HepG2 (cell line): ENCODE results near the gene HAT1. TPM values are rescaled to one million over a fixed set of nuclear protein-coding genes. Genes with fewer than 3 reads are reported as not detected.

Experiments
- AKAP8 ChIP-seq: sonication (generic); formaldehyde crosslinking; IDR thresholded peaks from 2 replicates; pipeline ENCODE4 v1.5.1; 2020; ENCODE audit warnings: mild to moderate bottlenecking, missing genetic modification reagents
- ETV6 ChIP-seq: sonication (generic); formaldehyde crosslinking; conservative IDR thresholded peaks from 2 replicates; pipeline ENCODE4 v1.4.0; 2020; ENCODE audit warnings: missing genetic modification reagents
- GABPB1 ChIP-seq: IDR thresholded peaks from 2 replicates; pipeline ENCODE4 v1.6.1; 2016; ENCODE audit warnings: mild to moderate bottlenecking, missing genetic modification reagents, moderate library complexity, missing compliant biosample characterization
- MAZ ChIP-seq, 2 experiments: sonication (generic) in 1 of 2; formaldehyde crosslinking in 1 of 2; IDR thresholded peaks; 2 replicates each; pipeline versions ENCODE4 v1.5.0 to v1.6.1; 2012 to 2020; ENCODE audit warnings: low read depth in 2 of 2, mild to moderate bottlenecking in 2 of 2, borderline replicate concordance in 1 of 2, improper control_type of control experiment in 1 of 2, low read length in 1 of 2, missing genetic modification reagents in 1 of 2, moderate library complexity in 1 of 2
- NONO ChIP-seq, 2 experiments: fragments of 450-650 bp in 1 of 2; sonication (generic) in 1 of 2; formaldehyde crosslinking in 1 of 2; IDR thresholded peaks in 1 of 2; conservative IDR thresholded peaks in 1 of 2; 2 replicates each; pipeline versions ENCODE4 v1.6.1 to v1.8.0; 2017 to 2022; ENCODE audit warnings: mild to moderate bottlenecking in 1 of 2, missing genetic modification reagents in 1 of 2, moderate library complexity in 1 of 2
- PHF8 ChIP-seq: sonication (generic); formaldehyde crosslinking; IDR thresholded peaks from 2 replicates; pipeline ENCODE4 v1.5.0; 2020; ENCODE audit warnings: missing genetic modification reagents
- RCOR2 ChIP-seq: IDR thresholded peaks from 2 replicates; pipeline ENCODE4 v1.6.1; 2016; ENCODE audit warnings: missing biosample characterization, missing genetic modification reagents
- TEAD3 ChIP-seq: optimal IDR thresholded peaks from 2 replicates; pipeline ENCODE3; 2016; ENCODE audit warnings: borderline replicate concordance
- THAP11 ChIP-seq: IDR thresholded peaks from 2 replicates; pipeline ENCODE4 v1.6.1; 2016; ENCODE audit warnings: missing biosample characterization, missing genetic modification reagents
- ZNF17 ChIP-seq: sonication (generic); formaldehyde crosslinking; IDR thresholded peaks from 2 replicates; pipeline ENCODE4 v1.5.0; 2020; ENCODE audit warnings: mild to moderate bottlenecking, missing genetic modification reagents
- ZNF264 ChIP-seq: sonication (generic); formaldehyde crosslinking; IDR thresholded peaks from 2 replicates; pipeline ENCODE4 v1.4.0; 2020; ENCODE audit warnings: missing genetic modification reagents
- ZNF33A ChIP-seq: sonication (generic); formaldehyde crosslinking; IDR thresholded peaks from 2 replicates; pipeline ENCODE4 v1.5.1; 2020; ENCODE audit warnings: missing genetic modification reagents, mild to moderate bottlenecking, moderate library complexity, borderline replicate concordance
- ZNF747 ChIP-seq: sonication (generic); formaldehyde crosslinking; IDR thresholded peaks from 2 replicates; pipeline ENCODE4 v1.8.1; 2023; ENCODE audit warnings: missing genetic modification reagents, mild to moderate bottlenecking, borderline replicate concordance
- polyA plus RNA-seq, 8 experiments: library from polyadenylated mRNA; depleted of rRNA in 3 of 8; stranded (reverse) in 7 of 8; unstranded in 1 of 8; fragments of >200 nt; fragmentation: Illumina TruSeq in 4 of 8; extraction: Trizol in 4 of 8; gene quantifications; 2 replicates each; pipeline versions ENCODE4 v1.2.1 to v1.2.3, GENCODE V29; 2011 to 2016; ENCODE audit warnings: low read depth in 4 of 8, missing spikeins in 1 of 8, mixed read lengths in 1 of 8; ENCODE audit not compliant: insufficient read depth in 1 of 8
- total RNA-seq, 5 experiments: library from RNA; depleted of rRNA; stranded (reverse); fragments of >200 nt; fragmentation: Illumina TruSeq; extraction: Trizol; gene quantifications; 2 replicates each; pipeline ENCODE4 v1.2.3, GENCODE V29; 2016; ENCODE audit warnings: low read depth in 1 of 5
- TF ChIP-seq, protein P1 (sequence below): sonication (generic); formaldehyde crosslinking; IDR thresholded peaks from 2 replicates; pipeline ENCODE4 v1.4.0; 2020; ENCODE audit warnings: mild to moderate bottlenecking, missing genetic modification reagents
- TF ChIP-seq, protein P2 (sequence below): sonication (generic); formaldehyde crosslinking; IDR thresholded peaks from 2 replicates; pipeline ENCODE4 v1.4.0; 2020; ENCODE audit warnings: mild to moderate bottlenecking, missing genetic modification reagents
- TF ChIP-seq, protein P3 (sequence below): sonication (generic); formaldehyde crosslinking; IDR thresholded peaks from 2 replicates; pipeline ENCODE4 v1.5.0; 2020; ENCODE audit warnings: missing genetic modification reagents
- TF ChIP-seq, protein P4 (sequence below): sonication (generic); formaldehyde crosslinking; conservative IDR thresholded peaks from 2 replicates; pipeline ENCODE4 v1.8.0; 2022; ENCODE audit warnings: missing genetic modification reagents
- TF ChIP-seq, protein P5 (sequence below): sonication (generic); formaldehyde crosslinking; IDR thresholded peaks from 2 replicates; pipeline ENCODE4 v1.8.1; 2023; ENCODE audit warnings: missing genetic modification reagents, inconsistent platforms, borderline replicate concordance

HAT1 gene
- total and polyA plus RNA-seq, 2 of the 13 experiments (the other 11 are each of a cell fraction or from before 2014, with no cell fraction given), result 45.4 to 119 TPM

DNA sequence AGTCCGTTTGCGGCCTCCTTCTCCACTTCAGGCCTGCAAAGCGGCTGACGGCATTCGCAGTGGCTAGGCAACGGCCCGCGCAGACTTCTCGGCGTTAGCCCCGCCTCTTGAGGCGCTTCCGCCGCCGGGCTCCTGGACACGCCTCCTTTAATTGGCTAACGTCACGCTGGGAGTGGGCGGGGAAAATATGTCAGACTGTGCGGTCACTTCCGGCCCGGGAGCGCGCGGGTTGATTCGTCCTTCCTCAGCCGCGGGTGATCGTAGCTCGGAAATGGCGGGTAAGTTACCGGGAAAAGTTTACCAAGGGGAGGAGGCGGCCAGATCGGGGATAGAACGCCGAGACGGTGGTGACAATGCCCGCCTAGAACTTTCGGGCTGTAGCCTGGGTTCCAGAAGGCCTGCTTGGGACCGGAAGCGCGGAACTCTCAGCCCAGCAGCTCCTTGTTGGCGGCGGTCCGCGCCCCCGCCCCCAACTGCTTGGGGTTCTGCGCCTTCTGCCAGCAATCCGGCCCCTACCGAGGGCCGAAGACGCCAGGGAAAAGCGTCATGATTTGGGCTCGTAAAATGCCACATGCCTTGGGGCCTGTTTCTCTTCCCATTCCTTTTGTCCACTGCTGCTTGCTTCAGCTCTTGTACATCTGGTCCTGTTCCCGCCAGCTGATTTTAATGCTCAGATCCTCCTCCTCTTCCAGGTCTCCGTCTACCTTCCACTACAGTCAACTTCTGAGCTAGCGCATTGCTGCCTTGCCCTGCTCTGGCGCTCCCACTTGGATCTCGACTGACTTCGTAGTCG lies at the start of gene HAT1 (continued):
- TF ChIP-seq, protein P1, sequence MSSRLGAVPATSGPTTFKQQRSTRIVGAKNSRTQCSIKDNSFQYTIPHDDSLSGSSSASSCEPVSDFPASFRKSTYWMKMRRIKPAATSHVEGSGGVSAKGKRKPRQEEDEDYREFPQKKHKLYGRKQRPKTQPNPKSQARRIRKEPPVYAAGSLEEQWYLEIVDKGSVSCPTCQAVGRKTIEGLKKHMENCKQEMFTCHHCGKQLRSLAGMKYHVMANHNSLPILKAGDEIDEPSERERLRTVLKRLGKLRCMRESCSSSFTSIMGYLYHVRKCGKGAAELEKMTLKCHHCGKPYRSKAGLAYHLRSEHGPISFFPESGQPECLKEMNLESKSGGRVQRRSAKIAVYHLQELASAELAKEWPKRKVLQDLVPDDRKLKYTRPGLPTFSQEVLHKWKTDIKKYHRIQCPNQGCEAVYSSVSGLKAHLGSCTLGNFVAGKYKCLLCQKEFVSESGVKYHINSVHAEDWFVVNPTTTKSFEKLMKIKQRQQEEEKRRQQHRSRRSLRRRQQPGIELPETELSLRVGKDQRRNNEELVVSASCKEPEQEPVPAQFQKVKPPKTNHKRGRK (CRISPR knock-in tag), result peak; percentile 44; the same call in 1 of the 2 replicates
- TF ChIP-seq, protein P2, sequence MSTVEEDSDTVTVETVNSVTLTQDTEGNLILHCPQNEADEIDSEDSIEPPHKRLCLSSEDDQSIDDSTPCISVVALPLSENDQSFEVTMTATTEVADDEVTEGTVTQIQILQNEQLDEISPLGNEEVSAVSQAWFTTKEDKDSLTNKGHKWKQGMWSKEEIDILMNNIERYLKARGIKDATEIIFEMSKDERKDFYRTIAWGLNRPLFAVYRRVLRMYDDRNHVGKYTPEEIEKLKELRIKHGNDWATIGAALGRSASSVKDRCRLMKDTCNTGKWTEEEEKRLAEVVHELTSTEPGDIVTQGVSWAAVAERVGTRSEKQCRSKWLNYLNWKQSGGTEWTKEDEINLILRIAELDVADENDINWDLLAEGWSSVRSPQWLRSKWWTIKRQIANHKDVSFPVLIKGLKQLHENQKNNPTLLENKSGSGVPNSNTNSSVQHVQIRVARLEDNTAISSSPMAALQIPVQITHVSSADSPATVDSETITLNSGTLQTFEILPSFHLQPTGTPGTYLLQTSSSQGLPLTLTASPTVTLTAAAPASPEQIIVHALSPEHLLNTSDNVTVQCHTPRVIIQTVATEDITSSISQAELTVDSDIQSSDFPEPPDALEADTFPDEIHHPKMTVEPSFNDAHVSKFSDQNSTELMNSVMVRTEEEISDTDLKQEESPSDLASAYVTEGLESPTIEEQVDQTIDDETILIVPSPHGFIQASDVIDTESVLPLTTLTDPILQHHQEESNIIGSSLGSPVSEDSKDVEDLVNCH, result no peak
- TF ChIP-seq ZNF33A (CRISPR knock-in tag) (no peak), GABPB1 (CRISPR knock-in tag) (peak; percentile 97), THAP11 (CRISPR knock-in tag) (peak; percentile 85), ZNF747 (CRISPR knock-in tag) (peak; percentile 89), ZNF17 (peak; percentile 89; the same call in 1 of the 2 replicates), PHF8 (CRISPR knock-in tag) (peak; percentile 88), TEAD3 (CRISPR knock-in tag) (peak; percentile 75), ETV6 (0 out of 2 replicates have a peak, but pooled peaks have one; percentile 20), RCOR2 (peak; percentile 40; the same call in 1 of the 2 replicates), MAZ (IDR thresholded peaks at IDR 0.05; ENCODE audit: borderline replicate concordance, low read depth, low read length) (0 out of 2 replicates have a peak, but pooled peaks have one; percentile 10), MAZ (CRISPR knock-in tag; IDR thresholded peaks at IDR 0.05; ENCODE audit: low read depth) (peak; percentile 14), NONO (IDR thresholded peaks at IDR 0.05) (no peak), NONO (CRISPR knock-in tag; conservative IDR thresholded peaks at IDR 0.05) (no peak; the same call in none of the 2 replicates), ZNF264 (no peak), AKAP8 (no peak)
- TF ChIP-seq, protein P3, sequence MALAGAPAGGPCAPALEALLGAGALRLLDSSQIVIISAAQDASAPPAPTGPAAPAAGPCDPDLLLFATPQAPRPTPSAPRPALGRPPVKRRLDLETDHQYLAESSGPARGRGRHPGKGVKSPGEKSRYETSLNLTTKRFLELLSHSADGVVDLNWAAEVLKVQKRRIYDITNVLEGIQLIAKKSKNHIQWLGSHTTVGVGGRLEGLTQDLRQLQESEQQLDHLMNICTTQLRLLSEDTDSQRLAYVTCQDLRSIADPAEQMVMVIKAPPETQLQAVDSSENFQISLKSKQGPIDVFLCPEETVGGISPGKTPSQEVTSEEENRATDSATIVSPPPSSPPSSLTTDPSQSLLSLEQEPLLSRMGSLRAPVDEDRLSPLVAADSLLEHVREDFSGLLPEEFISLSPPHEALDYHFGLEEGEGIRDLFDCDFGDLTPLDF (CRISPR knock-in tag), result peak; percentile 92
- TF ChIP-seq, protein P4, sequence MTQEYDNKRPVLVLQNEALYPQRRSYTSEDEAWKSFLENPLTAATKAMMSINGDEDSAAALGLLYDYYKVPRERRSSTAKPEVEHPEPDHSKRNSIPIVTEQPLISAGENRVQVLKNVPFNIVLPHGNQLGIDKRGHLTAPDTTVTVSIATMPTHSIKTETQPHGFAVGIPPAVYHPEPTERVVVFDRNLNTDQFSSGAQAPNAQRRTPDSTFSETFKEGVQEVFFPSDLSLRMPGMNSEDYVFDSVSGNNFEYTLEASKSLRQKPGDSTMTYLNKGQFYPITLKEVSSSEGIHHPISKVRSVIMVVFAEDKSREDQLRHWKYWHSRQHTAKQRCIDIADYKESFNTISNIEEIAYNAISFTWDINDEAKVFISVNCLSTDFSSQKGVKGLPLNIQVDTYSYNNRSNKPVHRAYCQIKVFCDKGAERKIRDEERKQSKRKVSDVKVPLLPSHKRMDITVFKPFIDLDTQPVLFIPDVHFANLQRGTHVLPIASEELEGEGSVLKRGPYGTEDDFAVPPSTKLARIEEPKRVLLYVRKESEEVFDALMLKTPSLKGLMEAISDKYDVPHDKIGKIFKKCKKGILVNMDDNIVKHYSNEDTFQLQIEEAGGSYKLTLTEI, result no peak
- TF ChIP-seq, protein P5, sequence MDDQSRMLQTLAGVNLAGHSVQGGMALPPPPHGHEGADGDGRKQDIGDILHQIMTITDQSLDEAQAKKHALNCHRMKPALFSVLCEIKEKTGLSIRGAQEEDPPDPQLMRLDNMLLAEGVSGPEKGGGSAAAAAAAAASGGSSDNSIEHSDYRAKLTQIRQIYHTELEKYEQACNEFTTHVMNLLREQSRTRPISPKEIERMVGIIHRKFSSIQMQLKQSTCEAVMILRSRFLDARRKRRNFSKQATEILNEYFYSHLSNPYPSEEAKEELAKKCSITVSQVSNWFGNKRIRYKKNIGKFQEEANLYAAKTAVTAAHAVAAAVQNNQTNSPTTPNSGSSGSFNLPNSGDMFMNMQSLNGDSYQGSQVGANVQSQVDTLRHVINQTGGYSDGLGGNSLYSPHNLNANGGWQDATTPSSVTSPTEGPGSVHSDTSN (CRISPR knock-in tag), result no peak
